HG02884 (cell line): ENCODE results near the gene LMBR1.

Experiments
- ATAC-seq: cut with Tn5 transposase; IDR thresholded peaks from one replicate; pipeline ENCODE4 v1.9.1; 2021; ENCODE audit warnings: mild to moderate bottlenecking, moderate library complexity; ENCODE audit not compliant: unreplicated experiment

The LMBR1 gene

DNA sequence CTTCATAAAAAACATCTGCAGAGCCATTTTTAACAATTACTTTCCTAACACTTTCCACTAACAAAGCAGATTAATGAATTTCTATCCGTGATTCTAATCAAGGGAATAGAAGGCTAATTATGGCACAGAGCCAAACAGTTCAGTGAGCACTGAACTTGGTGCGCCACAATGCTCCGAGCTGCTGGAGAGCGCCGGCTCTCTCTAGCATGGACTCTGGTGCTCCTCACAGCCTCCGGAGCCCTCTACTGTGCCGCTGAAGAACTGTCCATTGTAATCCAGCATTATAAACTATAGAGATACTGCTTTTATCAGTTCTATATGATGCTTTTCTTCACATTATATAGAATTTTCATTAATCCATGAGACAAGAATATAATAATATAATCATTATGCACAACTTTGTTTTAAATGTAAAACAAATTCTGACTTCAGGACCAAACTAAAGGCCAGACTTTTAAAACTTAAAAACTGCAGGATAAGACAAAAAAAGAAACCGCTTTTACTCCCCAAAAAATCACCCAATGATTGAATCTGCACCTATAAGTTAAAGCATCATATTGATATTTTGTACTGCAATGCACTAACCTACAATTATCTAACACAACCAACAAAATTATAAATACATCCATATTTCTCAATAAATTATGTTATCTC is 128.8 kb downstream of the LMBR1 start:
- no peak for ATAC-seq

DNA sequence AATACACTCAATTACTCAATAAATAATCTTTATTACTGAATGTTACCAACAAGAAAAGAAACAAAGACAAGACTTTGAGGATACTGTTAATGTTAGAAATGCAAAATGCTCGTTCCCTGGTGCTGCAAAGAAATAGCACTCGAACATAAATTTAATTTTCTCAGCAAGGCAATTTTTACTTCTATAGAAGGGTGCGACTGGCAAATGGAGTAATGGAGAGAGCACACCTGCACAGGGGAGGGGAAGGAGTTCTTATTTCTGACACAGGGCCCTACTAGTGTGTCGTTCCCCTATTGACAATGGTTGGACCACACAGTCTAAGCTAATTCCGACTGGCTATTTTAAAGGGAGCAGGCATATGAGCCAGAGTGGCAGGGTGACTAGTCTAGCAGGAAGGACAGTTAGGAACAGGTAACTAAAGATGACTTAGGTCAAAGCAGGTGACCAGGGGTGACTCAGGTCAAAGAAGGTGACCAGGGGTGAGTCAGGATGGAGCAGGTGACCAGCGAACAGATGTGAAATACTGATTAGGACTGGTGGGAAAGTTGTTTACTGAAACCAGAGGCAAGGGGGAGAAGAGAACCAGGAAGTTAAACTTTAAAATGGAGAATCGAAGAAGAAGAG is 133.3 kb downstream of the LMBR1 start:
- no peak for ATAC-seq

DNA sequence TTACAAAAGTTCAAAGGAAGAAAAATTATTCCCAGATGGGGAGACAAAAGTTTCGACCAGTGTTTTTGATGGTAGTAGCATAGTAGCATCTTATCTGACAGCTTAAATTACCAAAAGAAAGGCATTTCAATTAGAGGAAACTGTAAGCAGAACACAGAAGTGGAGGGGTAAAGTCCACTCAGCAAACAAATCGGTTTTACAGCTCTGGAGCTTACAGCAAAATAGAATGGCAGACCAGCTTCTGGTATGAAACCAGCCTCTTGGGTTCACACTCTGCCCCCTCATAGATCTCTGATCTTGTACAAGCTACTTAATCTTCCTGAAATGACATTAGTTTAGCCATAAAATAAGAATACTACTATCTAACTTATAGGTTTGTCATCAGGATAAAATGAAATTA is 133.8 kb downstream of the LMBR1 start:
- no peak for ATAC-seq

DNA sequence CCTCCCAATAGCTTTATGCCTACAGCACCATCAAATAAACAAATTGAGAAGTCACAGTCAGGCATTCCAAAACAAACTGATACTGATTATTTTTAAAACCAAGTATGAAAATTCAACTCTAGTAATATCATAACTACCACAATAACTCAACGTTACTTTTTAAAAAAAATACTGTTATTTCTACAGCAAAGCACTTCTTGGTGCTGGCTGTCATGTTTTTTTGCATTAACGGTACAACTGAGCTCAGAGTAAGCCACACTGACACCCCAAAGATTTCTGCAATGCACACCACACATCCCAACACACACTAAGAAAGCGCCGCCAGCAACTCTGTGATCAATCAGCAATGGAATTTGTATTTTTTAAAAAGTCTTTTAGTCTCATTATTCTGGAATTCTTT is 138.8 kb downstream of the LMBR1 start:
- no peak for ATAC-seq

DNA sequence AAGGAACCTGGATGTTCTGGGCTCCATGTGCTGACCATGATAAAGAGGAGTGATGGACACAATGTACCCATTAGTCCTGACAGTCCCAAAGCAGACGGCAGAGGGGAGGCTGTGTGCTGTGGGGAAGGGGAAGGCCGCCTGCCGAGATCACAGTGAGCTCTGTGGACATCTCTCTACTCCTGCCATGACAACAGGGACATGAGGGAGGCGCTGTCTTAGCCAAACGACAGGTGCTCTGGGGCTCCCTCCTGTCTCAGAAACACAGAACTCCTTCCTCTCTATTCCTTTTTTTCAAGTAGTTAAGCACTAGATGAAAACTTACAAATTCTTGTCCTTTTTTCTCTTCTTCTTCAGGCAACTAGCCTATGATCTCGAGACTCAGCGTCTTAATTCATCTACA is 139.4 kb downstream of the LMBR1 start:
- ATAC-seq: no peak

DNA sequence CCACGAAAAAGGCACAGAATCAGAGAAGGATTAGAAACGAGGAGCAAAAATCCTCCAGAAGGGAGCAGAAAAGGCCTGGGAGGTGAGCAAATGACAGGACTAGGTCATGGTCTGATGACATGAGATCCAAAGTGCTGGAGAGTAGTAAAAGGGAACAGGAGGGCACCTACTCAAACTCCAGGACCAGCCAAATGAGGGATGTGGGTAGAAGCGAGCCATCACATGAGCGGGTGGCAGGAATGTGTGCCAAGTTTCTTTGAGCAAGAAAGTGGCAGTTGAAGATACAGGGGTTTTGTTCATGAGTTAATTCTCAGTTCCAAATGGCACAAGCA is 139.8 kb downstream of the LMBR1 start:
- no peak for ATAC-seq

DNA sequence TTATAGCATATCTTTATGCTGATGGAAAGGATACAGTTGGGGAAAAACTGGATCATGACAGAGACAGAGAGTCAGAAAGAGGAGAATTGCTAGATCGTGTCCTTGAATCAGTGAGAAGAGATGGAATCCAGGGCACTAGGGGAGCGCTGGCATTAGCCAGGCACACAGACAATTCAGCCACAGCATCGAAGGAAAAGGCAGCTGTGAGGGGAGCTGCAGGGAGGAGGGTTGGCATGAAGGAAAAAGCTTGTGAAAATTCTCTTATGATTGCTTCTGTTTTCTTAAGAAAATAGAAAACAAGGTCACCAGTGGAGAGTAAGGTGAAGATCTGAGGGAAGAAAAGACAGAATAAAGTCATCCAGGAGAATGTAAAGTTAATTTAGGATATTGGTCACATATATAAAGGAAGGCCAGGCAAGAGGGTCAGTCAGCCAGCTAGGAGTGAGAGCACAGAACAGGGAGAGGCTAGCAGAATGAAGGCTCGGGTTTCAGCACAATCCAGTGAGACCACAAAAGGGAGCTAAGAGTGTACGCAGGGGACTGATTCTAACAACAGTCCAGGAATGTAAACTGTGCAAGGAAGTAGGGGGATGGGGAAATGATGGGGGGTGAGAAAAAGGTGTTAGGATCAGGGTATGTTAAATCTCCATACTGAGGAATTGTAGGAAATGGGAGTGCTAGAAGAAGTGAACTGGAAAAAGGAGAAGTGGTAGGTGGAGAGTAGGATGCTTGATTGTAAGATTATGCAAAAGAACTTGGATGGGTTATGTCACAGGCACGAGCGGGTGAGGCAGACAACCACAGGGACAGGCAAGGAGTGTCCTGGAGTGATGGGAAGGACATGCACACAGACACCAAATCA is 140.4 kb downstream of the LMBR1 start:
- no peak for ATAC-seq

DNA sequence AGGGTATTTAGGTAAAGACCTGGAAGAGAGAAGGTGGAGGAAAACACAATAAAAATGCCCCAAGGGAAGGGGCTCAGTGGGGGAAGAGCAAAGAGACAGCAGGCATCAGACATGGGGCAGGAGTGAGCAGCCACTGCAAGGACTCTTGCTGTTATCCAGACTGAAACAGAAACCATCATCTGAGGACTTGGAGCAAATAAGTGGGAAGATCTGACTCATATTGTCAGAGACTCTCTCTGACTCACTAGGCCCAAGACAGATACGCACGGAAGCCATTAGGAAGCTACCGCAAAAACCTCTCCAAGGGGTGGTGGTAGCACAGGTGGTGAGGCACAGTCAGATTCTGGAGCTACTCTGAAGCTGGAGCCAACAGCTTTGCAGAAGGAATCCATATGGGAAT is 141.7 kb downstream of the LMBR1 start:
- ATAC-seq: peak; percentile 56

DNA sequence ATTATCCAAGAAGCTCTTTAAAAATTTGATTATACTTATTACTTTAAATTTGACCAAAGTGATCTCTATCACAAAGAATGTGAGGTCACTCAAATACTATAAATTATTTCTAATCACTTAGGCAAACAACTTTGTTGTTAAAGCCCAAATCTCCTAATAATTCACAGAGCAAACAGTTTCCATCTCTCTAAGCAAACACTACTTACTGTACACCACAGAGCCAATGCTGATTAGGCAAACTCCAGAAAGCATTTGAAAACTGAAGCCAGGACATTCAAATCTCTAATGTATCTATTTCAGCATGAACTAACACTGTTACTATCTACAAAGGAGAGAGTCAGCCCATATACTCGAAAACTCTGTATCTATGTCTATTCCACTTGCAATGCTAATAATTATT is 145.3 kb downstream of the LMBR1 start:
- no peak for ATAC-seq

DNA sequence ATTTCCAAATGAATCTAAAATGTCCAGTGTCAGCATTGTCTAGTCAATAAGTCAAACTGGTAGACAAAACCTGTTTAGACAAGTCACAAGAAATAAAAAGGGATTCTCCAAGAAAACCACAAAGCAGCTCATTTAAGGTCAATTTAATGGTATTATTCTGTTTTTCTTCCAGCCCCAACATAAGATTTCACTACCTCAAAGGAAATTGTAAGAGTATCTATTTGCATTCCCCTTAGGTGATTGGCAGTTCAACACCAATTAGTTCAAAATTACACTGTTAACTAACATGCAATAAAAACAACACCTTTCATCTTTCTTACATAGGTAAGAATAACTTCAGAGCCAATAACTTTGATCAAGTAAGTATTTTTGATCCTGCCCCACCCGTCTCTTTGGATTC is 146.1 kb downstream of the LMBR1 start:
- ATAC-seq: no peak

DNA sequence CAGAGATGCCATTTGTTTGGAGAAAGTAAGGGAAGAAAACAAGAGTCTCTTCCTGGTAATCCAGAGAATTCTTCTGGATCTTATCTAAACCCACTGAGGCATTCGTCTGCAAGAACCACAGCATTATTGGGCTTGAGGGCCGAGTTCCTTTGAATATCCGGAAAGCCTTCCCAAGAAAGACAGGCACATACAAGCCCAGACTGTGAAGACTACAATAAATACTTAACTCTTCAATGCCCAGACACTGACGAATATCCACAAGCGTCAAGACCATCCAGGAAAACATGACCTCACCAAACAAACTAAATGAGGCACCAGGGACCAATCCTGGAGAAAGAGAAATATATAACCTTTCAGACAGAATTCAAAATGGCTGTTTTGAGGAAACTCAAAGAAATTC is 153.4 kb downstream of the LMBR1 start:
- ATAC-seq: no peak

DNA sequence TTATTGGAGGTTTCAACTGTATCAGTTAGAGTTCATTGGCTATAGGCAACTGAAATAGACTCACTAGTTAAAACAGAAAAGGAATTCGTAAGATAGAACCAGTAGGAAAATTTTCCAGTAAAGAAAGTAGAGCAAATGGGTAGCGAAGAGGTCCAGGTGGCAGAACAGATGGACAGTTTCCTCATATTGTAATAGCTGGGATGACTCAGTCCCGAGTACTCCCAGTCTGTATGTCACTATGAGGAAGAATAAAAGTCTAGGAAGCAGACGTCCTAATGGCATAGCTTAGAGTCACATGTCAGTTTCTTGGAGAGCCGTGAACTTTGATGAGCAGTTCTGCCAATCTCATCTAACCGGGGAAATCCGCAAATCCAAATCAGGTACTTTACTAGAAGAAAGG is 157.1 kb downstream of the LMBR1 start:
- no peak for ATAC-seq

DNA sequence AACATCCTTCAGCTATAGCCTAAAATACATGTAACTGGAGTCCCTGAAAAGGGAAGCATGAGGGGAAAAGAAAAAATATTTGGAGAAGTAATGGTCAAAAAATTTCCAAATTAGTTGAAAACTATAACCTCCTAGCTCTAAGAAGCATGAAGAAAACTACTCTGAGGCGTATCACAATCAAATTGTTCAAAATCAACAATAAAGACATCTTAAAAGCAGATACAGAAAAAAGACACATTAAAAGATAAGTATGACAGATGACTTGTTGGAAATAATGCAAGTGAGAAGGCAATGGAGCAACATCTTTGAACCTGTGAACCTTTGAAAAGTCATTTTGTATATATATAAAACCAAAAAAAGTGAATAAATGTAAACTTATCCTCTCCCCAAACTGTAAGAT is 159.3 kb downstream of the LMBR1 start:
- ATAC-seq: no peak

DNA sequence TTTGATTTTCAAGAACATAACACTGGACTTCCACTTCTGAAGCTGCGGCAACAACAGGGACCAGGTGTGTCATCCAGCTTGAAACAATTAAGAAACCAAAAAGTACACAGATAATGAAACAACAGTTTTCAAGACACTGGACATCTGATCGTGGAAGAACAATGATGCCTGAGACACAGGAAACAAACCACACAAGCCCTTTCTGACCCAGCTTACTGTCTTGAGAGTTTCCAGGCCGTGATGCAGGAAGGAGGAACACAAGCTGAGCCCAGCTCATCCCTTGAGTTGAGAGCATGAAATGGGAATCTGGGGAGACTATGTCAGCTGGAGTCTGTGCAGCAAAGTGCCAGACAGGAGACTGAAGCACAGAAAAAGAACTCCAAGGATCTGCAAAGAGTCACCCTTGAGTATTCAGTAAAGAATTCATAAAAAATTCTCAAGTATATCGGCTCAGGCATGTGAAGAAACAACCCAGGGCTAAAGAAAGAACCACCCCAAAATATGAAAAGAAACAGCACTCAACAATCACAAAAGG is 160.8 kb downstream of the LMBR1 start:
- no peak for ATAC-seq

DNA sequence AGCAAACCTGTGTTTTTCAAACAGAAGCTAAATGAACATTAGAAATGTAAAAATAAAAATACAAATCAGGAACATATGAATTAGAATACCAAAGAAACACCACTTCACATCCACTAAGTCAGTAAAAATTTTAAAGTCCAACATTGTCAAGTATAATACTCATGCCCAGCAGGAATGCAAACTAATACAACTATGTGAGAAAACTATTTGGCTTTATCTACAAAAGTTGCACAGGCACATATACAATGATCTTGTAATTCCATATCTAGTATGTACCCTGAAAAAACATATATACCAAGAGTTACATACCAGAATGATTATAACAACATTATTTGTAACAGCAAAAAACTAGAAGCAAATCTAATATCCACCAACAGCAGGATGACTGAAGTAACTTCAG is 161.3 kb downstream of the LMBR1 start:
- no peak for ATAC-seq

DNA sequence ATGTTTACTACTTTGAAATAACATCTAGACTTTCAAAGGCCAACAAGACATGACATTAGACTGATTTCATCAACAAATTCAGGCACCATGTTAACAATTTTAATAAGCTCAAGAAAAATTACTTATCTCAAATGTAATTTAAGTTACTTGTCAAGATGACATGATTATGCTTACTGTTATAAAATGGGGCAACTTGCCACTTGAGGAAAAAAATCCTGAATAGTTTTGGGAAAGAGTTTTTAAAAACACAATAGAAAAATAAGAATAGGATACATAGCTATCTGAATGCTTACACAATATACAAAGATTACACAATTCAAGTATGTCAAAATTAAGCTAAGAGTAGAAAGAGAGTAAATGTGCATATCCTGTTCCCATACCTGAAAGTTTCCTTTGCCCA is 167.0 kb downstream of the LMBR1 start:
- no peak for ATAC-seq

DNA sequence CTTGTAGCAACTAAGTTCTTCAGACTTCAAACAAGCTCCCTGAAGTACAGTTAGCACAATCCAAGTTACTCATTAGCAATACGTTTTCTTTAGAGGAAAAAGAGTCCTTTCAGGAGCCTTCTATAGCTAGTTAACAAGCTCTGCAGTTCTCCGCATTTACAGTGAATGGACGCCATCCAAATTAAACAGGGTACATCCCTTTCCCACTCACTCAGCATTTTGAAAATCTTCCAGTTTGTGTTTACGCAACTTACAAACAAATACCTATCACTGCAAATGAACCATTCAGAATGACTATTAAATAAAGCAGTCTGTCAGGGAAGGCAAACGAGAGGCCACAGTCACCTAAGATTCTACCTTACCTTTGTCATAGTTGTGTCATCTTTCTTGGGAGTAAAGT is 167.9 kb downstream of the LMBR1 start:
- no peak for ATAC-seq

DNA sequence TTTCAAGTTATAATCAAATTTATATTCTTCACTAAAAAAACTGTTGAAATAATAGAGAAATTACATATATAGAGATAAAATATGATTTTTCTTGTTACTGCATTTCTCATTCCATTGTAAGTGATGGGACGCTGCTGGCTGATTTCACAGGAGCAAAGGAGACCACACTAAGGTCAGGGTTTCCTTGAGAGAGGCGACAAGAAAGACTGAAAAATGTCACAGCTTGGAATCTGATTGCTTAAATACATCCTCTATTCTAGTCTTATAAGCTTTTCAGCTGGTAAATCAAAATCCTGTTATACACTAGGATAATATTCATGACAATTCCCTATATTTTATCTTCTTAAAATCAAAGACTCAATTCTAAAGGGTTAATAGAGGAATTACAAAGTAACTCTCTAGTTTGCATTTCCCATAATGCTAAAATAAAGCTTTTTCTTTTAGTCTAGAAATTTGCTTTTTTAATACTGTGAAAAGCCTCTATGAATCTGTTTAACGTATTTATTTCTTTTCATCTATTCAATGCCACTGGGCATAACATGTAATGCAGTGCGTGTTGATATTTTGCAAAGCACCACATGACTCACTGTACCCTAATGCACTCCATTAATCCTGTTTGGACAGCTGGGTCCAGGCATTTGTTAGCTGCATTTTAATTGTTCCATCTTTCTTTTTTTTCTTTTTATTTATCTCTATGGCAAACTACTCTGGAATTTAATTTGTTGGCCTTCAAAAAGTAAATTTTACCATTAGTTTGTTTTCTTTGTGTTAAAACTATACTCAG is 170.7 kb downstream of the LMBR1 start:
- no peak for ATAC-seq

DNA sequence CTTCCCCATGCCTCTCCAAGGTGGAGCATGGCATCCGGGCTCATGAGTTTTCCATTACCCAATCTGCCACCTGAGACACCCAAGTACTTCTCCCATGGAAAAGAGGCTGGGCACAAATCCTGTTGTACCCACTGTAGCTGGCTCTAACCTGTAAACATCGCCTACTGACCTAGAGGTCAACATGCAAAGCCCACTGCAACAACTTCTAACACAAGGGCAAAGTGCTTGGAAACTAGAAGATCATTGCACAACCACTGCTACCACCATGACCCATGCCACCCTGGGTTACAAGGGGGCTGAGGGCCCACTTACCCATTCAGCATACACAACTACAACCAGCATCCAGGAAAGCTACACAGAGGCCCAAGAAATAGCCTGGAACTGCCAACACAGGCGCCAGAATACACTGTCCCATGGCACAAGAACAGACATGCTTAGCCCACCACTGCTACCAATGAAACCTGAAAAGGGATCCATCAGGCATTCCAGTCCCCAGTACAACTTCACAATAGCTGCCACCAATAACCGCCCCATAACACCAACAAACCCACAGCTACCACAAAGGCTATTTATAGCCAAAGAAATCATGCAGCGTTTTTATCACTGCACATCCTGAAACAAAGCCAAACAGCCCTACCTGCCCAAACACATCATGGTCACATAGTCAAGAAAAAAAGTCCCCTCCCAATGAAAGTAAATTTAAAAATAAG is 189.1 kb downstream of the LMBR1 start:
- no peak for ATAC-seq

DNA sequence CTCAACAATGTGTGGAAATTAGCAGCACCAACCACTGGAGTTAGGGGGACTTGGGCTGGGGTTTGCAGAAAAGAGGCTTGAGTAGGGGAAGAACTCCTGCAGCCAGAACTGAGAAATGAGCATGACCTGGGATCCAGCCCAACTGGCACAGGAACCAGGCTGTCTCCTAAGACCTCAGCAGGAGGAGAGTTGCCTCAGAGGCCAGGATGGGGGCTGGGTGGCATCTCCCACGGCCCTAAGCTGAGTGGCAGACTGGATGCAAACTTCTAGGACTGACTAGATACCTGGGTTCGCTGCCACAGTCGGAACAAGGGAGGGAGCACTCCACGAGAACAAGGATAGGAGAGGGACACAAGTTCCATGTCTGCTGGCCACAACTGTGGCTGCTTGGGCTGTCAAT is 189.8 kb downstream of the LMBR1 start:
- ATAC-seq: no peak

DNA sequence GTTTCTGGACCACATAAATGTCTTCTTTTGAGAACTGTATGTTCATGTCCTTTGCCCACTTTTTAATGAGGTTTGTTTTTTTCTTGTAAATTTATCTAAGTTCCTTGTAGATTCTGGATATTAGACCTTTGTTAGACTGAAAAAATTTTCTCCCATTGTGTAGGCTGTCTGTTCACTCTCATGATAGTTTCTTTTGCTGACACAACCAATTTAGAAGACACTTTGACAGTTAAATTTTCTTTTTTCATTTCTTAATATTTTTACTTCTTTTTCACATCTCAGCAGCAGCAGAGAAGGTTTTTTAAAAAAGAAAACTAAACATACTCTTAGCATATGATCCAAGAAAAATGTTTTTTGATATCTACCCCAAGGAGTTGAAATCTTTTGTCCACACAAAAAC is 190.6 kb downstream of the LMBR1 start:
- ATAC-seq: no peak
